ENCODE results near the gene CHST11. TPM values are rescaled to one million over a fixed set of nuclear protein-coding genes. Genes with fewer than 3 reads are reported as not detected.
A peak's percentile ranks its signal among the peaks of the same experiment; 100 is the strongest.

Gene CHST11
- polyA plus RNA-seq, 3 donors: 7.0 to 8.0 (median 7.5) TPM

DNA sequence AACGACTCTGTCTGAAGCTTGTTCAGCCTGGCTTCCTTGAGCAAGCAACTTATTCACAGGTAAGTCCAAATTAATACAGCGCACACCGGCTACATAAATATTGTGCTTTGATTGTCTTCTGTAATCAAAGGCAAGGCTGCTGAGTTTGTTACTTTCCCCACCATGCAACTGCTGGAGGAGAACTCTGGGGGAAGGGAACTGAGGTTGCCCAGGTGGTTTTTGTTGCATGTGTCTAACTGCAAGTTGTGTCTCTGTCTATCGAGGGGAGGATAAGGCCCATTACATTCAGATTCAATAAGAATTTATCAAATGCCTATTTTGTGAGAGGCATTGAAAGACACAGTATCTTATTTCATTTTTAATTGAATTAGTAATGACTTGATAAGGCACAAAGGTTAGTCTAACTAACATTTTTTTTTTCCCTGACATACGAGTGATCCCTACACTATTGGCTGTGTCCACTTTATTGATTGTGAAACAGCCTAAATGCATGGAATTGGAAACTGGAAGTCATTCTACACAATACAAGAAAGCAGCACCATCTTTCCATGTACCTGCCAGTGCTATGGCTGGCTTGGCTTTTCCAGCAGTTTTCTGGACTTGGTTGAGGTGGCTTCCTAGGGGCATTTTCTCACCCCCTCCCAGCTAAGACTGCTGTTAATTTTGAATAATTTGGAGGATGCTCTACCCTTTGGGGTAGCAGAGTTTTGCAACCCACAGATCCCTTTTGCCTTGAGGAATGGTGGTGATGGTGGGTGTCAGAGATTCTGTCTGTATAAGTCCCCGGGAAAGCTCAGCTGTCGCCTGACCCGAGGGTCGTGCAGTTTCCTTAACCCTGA lies 951 bp upstream of the CHST11 start:
- peak in 1 of 11 donors; percentile 8 for DNase-seq (ENCODE audit: extremely low read depth in 1 of 11, low read depth in 9 of 11, low spot score in 4 of 11)

DNA sequence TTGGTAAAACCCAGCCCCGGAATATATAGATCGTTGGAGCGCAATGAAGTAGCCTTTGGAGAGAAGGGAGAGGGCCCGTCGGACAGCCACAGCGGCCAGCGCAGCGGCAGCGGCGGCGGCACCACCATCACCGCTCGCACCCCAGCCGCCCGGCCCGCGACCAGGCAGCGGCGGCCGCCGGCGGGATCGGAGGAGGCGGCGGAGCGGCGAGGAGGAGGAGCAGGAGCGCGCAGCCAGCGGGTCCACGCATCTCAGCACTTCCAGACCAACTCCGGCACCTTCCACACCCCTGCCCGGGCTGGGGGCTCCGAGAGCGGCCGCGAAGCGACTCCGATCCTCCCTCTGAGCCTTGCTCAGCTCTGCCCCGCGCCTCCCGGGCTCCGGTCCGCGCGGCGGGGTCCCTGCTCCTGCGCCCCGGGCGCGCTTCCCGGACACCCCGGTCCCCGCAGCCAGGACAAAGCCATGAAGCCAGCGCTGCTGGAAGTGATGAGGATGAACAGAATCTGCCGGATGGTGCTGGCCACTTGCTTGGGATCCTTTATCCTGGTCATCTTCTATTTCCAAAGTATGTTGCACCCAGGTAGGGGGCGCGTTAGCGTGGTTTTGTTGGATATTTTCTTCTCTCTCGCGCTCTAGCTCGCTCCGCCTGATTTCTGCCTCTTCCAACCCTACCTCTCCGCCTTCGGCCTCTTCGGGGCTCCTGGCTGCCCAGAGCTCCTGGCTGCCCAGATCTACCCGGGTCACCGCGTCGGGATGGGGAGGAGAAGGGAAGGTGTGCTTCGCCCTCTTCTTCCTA lies 400 bp downstream of the CHST11 start:
- DNase-seq (ENCODE audit: extremely low read depth in 1 of 11, low read depth in 9 of 11, low spot score in 4 of 11): peak; percentile 56 to 78 (median 70)

DNA sequence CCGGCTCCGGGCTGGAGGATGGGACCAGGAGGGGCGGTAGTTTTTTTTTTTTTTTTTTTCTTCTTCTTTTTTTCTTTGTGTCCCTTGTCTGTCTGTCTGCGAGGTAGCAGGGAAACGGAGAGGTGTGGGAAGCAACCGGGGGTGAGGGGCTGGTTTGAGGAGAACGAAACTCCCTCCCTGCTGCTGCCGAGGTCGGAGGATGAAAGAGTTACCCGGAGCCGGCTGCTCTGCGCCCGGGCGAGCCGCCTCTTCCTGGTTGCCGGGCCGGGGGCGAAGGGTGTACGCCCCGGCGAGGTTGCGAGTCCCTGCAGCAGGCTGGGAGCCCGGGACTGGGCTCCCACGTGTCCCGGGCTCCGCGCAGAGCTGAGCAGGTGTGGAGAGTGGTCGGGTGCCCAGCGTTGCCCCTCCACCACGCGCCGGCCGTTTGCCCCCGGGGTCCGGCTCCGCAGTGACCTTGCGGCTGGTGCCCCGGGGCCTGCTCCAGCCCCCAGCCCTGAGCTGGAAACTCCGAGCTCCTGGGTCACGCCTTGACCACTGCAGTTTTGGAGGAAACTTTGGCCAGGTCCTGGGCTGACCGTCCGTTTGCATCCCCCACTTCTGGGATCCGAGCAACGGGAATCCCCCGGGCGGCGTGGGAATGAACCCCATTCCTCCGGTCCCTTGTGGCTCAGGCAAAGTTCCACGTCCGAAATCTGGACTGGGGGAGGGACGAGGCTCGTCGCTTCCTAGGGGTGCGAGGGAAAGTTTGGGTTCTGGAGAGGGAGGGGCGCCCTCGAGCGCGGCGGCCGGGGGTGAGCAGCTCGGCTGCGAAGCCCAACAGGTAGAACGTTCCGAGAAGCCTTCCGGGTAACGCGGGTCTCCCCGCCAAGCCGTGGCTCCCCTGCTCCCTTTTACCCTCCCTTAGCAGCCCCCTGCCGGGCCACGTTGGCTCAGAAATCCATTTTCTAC lies 1.3 kb downstream of the CHST11 start:
- peak in 1 of 11 donors; percentile 10 for DNase-seq (ENCODE audit: extremely low read depth in 1 of 11, low read depth in 9 of 11, low spot score in 4 of 11)

DNA sequence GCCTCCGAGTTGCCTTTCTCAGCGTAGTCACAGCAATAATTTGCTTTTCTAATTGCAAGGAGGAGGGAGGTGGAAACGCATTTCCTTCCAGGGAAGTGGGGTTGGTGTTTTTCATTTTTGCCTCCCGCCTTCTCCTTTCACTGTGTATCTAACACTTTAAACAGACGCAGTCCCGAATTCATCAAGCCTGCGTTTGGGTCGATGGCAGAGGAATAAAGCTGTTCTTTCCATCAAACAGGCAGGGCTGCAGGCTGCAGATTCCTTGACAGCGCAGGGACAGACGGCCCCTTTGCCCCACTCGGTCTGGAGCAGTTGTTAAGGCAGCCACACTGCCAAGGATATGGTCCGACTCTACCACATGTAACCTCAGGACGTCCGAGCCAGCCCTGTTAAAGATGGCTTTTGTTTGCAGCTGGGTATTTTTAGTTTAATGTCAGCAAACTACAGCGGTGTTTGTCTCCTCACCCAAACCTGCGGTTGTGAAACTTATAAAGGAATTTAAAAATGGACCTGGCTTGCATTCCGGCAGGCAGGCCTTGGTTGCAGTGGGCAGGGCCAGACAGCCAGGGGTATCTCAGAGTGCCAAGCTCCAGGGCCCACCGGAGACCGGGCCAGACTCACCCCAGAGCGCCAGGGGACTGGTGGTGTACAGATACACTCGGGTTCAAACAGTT lies 2.1 kb downstream of the CHST11 start:
- DNase-seq (ENCODE audit: extremely low read depth in 1 of 11, low read depth in 9 of 11, low spot score in 4 of 11): no peak

DNA sequence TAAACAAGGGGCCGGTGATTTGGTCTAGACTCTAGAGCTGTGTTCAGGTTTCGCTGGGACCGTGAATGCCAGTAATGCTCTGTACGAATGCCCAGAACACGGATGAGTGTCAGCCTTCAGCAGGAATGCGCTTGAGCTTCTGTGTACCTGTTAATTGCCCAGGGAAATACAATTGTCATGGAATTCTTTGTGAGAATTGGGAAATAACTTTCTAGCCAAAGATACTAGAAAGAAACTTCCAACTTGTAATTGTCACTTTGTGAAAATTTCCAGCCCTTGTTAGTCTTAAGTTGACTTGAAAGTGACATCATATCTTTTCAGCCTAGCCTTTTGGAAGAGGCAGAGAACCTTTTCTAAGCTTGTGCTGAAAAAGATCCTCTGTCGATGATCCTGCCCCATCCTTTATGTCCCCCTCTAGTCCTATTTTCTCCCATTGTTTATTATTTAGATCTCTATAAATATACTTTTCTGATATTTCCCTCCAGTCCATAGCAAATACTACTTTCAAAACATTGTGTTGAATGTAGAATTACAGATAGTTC lies 2.7 kb downstream of the CHST11 start:
- DNase-seq (ENCODE audit: extremely low read depth in 1 of 11, low read depth in 9 of 11, low spot score in 4 of 11): no peak

DNA sequence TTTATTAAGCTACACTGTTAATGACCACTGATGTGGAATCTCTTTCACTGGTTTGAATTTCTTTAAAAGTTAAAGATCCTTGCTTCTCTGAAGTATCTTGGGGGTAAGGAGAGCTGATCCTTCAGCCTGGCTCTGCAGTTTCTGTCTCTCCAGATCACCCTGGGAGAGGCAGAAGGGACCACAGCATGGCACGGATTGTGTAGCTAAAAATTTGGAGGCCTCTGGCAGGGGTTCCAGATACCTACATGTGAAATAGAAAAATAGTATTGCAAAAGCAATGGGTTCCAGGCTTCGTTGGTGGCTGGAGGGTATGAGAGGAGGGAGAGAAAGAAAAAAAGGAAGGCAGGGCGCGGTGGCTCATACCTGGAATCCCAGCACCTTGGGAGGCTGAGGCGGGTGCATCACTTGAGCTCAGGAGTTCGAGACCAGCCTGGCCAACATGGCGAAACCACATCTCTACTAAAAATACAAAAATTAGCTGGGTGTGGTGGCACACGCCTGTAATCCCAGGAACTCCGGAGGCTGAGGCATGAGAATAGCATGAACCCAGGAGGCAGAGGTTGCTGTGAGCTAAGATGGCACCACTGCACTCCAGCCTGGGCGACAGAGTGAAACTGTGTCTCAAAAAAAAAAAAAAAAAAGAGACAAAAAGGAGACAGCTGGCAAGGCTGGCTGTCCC lies 3.4 kb downstream of the CHST11 start:
- DNase-seq (ENCODE audit: extremely low read depth in 1 of 11, low read depth in 9 of 11, low spot score in 4 of 11): no peak

DNA sequence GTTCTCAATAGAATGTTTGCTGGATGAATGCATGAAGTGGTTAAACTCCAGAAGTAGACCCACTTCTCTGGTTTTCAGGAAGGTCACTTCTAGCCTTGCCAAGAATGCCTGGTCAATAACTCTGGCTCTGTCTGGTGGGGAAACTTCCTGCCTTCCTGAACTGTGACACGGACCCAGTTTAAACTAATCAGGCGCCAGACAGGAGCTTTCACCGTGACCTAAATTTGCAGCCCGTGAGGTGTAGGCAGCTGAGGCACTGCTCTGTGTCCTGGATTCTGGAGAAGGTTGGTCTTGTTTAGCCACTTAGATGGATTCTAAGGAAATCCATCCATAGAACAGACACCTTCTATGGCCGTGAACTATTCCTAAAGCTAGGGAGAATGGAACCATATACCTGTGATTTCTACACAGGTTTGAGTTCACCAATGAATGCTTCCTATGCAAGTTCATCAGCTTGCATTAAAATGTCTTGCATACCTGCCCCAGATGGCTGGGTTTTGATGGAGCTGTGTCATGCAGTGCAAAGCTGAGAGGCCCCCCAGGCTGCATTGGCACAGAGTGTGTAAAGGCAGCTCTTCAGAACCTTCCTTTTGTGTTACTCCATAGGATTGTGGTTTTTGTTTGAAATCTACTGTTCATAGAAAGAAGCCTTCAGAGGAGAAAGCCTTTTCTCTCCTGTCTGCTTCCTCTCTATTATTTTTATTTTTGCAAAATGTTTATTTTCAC lies 4.4 kb downstream of the CHST11 start:
- DNase-seq (ENCODE audit: extremely low read depth in 1 of 11, low read depth in 9 of 11, low spot score in 4 of 11): no peak

DNA sequence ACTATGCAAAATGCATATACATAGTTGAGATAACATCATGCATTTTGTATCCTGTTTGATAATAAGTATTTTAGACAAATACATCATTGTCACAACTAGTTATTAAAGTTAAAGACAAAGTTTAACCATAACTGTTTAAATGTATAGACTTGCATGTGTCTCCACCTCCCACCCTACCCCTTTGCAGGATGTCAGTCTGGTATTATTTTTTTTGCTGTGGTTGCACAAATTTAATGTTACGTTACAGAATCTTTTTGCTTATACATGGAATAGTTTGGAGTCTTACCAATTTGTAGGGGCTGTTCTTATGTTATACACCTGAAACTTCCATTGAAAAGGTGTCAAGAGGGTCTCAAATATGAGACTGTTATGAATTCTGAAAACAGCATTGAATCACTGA lies 5.6 kb downstream of the CHST11 start:
- DNase-seq (ENCODE audit: extremely low read depth in 1 of 11, low read depth in 9 of 11, low spot score in 4 of 11): no peak

DNA sequence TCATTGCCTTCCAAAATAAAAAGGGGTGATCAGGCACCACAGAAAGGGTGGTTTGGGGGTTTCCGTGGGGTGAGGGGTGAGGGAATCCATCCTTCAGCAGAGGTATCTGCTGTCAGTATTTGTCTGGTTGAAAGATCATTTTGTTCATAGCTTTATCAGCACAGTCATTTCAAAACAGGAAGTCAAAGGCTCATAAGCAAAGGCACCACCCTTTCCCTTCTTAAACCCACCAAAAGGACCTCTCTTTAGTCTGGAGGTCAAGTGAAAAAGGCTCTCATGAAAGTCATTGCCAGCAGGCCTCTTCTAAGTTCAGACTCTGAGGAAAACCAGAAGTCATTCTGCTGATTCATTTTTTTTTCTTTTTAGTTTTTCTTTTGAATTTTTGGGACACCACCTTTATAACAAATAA lies 6.2 kb downstream of the CHST11 start:
- no peak for DNase-seq (ENCODE audit: extremely low read depth in 1 of 11, low read depth in 9 of 11, low spot score in 4 of 11)

DNA sequence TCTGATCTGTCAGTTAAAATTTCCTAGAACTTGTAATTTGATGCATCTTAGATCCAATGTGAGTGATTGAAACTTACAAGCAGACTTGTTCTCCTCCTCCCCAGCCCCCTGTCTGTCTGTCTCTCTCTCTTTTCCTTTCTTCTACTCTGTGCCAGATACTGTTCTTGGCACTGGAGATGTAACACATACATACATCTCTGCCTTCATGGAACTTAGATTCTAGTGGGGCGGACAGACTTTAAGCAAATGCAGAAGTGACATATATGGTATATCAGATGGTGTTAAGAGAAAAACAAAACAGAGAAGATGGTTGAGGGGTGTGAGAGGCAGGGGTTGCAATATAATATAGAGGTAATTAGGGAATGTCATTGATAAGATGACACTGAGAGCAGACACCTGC lies 6.6 kb downstream of the CHST11 start:
- DNase-seq (ENCODE audit: extremely low read depth in 1 of 11, low read depth in 9 of 11, low spot score in 4 of 11): no peak

DNA sequence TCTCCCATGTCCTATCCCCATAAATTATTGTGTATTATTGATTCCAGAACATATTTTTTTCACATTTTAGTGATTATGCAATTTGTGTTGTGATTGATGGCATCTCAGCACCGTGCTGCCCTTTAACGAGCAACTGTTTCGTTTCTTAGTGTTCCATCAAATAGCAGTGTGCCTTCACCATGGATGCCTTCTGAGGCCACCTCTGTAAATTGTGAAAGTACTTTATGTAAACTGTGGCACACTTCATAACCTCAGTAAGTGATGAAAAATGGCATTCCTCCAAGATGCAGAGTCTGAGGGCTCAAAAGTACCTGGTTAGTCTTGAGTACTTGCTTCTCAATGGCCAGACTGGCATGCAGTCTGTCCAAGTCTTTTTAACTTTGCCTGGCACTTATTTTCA lies 8.2 kb downstream of the CHST11 start:
- DNase-seq (ENCODE audit: extremely low read depth in 1 of 11, low read depth in 9 of 11, low spot score in 4 of 11): no peak

DNA sequence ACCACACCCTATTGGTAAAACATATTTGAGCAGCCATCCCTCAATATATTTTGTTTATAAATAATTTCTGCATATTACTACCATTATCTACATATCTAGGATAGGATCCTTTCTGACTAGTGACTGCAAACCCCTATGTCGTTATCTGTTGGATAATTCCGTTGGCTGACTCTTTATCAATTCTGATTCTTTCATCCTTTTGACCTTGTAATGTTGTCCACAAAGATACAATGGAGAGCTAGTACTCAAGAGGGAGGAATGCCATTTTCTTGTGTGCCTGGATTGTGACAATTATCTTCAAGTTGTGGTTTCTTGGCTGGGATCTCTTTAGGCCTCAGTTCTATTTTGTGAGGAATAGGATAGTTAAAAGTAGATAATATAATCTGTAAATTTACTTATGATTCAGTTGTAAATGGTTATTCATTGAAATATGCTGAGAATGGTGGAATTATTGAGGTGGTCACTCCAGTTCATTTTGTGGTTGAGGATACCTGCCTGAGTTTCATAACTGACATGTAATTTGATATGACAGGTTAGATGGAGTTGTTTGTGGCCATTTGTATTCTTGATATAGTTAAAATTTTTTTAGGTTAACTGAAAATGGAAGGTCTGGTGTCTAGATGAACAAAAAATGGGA lies 10.1 kb downstream of the CHST11 start:
- DNase-seq (ENCODE audit: extremely low read depth in 1 of 11, low read depth in 9 of 11, low spot score in 4 of 11): no peak

DNA sequence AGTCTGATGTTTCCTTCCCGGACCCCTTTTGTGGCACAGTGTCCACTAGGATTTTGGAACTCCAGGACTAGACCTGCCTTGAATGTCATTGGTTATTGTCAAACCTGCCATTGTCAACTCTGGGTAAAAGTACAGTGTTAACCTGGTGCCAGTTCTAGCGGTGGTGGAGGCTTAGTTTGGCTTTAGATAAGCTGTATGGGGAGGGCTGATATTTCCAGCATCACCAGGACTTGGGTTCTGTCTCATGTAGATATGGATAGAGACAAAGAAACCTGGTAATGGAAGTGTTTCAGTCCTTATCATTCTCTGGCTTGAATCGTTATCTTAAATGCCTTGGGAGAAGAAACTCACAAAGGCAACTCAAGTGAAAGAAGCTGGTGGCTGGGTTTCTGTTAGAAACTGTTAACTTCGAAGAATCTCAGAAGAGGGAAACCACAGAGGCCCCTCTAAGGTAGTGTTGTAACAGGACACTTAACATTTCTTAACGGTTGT lies 10.6 kb downstream of the CHST11 start:
- no peak for DNase-seq (ENCODE audit: extremely low read depth in 1 of 11, low read depth in 9 of 11, low spot score in 4 of 11)

DNA sequence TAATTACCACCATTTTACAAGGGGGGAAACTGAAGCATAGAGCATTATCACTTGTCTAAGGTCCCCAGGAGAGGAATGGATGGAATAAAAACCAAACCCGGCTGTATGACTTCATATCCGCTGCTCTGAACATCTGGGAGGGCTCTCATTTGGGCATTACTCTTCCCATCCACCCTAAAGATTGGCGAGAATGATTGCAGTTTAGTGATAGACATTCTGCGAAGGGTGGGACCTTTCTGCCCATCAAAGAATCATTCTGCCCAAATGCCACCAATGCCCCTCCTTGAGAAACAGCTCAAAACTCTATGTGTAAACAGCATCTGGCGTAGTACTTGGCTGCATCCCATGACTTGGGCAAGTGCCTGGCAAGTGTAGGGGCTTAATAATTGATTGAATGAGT lies 11.6 kb downstream of the CHST11 start:
- DNase-seq (ENCODE audit: extremely low read depth in 1 of 11, low read depth in 9 of 11, low spot score in 4 of 11): no peak

DNA sequence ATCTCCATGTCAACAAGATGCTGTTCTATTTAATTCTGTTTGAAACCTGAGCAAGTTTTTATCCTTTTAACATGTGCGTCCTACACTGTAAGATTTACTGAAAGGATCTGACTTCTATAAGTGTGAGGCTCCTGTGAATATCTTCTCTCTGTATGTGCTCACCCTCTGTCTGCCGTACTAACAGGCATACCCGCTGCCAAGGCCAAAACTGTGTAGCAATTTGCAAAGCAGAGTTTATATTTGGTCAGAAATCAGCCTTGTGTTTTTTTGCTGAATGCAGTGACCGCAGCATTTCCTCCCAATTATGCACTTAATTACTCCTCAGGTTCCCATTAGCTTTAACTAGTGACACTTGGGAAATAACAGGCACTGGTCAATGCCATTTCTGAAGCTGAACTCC lies 12.3 kb downstream of the CHST11 start:
- no peak for DNase-seq (ENCODE audit: extremely low read depth in 1 of 11, low read depth in 9 of 11, low spot score in 4 of 11)

DNA sequence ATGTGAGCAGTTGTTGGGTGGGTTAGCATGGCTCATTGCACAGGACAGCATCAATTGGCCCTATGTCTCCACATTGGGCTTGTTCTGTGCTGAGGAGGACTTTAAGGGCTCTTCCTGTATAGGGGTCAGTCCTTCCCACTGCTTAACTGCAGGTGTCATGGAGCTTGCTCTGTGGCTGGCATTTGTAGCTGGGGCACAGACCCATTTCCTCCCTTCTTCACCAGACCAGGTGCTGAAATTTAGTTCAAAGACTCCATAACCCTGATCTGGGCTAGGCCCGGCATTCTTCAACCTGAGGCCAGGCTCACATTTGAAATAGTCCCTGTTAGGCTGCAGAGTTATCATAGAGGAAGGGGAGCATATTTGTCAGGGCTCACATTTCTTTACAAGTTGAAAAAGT lies 12.8 kb downstream of the CHST11 start:
- no peak for DNase-seq (ENCODE audit: extremely low read depth in 1 of 11, low read depth in 9 of 11, low spot score in 4 of 11)

DNA sequence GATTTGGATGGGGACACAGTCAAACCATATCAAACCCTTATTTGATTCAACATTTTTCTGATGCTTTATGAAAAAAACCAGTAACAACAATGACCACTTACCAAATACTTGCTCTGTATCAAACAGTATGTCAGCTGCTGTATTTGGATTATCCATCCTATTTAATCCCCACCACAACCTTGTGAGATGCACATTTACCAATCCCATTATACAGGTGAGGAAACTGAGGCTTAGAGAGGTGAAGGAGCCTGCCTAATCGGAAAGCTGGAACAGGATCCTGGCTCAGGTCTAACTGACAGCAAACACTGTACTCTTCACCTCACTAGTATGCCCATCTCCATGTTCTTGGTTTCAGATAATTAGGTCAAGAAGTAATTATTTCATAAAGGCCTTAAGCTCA lies 13.8 kb downstream of the CHST11 start:
- DNase-seq (ENCODE audit: extremely low read depth in 1 of 11, low read depth in 9 of 11, low spot score in 4 of 11): no peak
